A549 (cell line): ENCODE results near the gene MYH14. TPM values are rescaled to one million over a fixed set of nuclear protein-coding genes. Genes with fewer than 3 reads are reported as not detected.

Experiments
- ATAC-seq, 2 experiments: fragments of 200-7000 bp in 1 of 2; fragments of >200 bp in 1 of 2; cut with Nextera tagmentation in 1 of 2; cut with Tn5 transposase in 1 of 2; 3 replicates each; pipeline versions ENCODE4 v1.8.0 to v1.9.1; 2018 to 2020; ENCODE audit warnings: mild to moderate bottlenecking in 1 of 2, moderate library complexity in 1 of 2
- CTCF ChIA-PET: fragments of 300-600 bp; sonication (Branson Sonifier 250); formaldehyde crosslinking; extraction: SDS; loops from one replicate; lab custom pipeline; 2021; ENCODE audit warnings: antibody characterized with exemption, inconsistent platforms; lab: Yijun Ruan, JAX
- POLR2A ChIA-PET: fragments of 350-600 bp; formaldehyde crosslinking; extraction: SDS; loops from one replicate; lab custom pipeline; 2021; ENCODE audit warnings: antibody characterized with exemption, inconsistent platforms; lab: Yijun Ruan, JAX
- DNase-seq, 2 experiments: peaks; one replicate each; pipeline versions ENCODE4 v3.0.0 to v3.0.0-alpha.2; 2011 to 2016; ENCODE audit warnings: low read depth in 1 of 2, low spot score in 1 of 2
- FAIRE-seq: peaks from 2 replicates; lab custom pipeline; 2011; peaks lifted over from hg19 to GRCh38; lab: Jason Lieb, UNC
- H3K27ac ChIP-seq, 2 experiments: fragments of >200 bp; sonication (Bioruptor Twin); formaldehyde crosslinking; 3 replicates each; pipeline ENCODE4 v1.5.1; 2016 to 2017
- H3K4me1 ChIP-seq: fragments of >200 bp; sonication (Bioruptor Twin); formaldehyde crosslinking; 3 replicates; pipeline ENCODE4 v1.6.1; 2016
- H3K4me2 ChIP-seq: fragments of >200 bp; sonication (Bioruptor Twin); formaldehyde crosslinking; 3 replicates; pipeline ENCODE4 v1.6.1; 2016
- H3K4me3 ChIP-seq: fragments of >200 bp; sonication (Bioruptor Twin); formaldehyde crosslinking; 3 replicates; pipeline ENCODE4 v1.5.1; 2016
- H3K9me3 ChIP-seq: fragments of >200 bp; sonication (Bioruptor Twin); formaldehyde crosslinking; 3 replicates; pipeline ENCODE4 v1.6.1; 2016
- ATOH8 ChIP-seq: fragments of 250-450 bp; sonication (Bioruptor Pico); IDR thresholded peaks from 2 replicates; pipeline ENCODE4 v1.5.0; 2020; ENCODE audit warnings: low read depth, mild to moderate bottlenecking, moderate library complexity
- BHLHE40 ChIP-seq: IDR thresholded peaks from 2 replicates; pipeline ENCODE4 v1.6.1; 2012; ENCODE audit warnings: low read depth, low read length, inconsistent platforms
- CHD2 ChIP-seq: fragments of 150-350 bp; IDR thresholded peaks from 2 replicates; pipeline ENCODE4 v1.6.1; 2014; ENCODE audit warnings: low read length; ENCODE audit not compliant: partially characterized antibody
- EHMT2 ChIP-seq: fragments of 200-600 bp; sonication (generic); IDR thresholded peaks from 2 replicates; pipeline ENCODE4 v1.6.1; 2016; ENCODE audit warnings: antibody characterized with exemption, low read depth, mild to moderate bottlenecking, moderate library complexity
- ELK1 ChIP-seq: fragments of 150-350 bp; IDR thresholded peaks from 2 replicates; pipeline ENCODE4 v1.6.1; 2014; ENCODE audit warnings: low read depth, mild to moderate bottlenecking, low read length
- HDAC2 ChIP-seq: fragments of 200-600 bp; sonication (generic); IDR thresholded peaks from 2 replicates; pipeline ENCODE4 v1.6.1; 2016
- HES2 ChIP-seq: fragments of >200 bp; sonication (Bioruptor Twin); formaldehyde crosslinking; IDR thresholded peaks from 2 replicates; pipeline ENCODE4 v1.6.1; 2016
- HEYL ChIP-seq: fragments of 250-450 bp; sonication (Bioruptor Pico); IDR thresholded peaks from 2 replicates; pipeline ENCODE4 v1.8.0; 2021; ENCODE audit warnings: mild to moderate bottlenecking, moderate library complexity
- HOXB5 ChIP-seq: fragments of 250-450 bp; sonication (Bioruptor Pico); IDR thresholded peaks from 2 replicates; pipeline ENCODE4 v1.5.0; 2020; ENCODE audit warnings: mild to moderate bottlenecking, moderate library complexity
- JUNB ChIP-seq: fragments of >200 bp; sonication (Bioruptor Twin); formaldehyde crosslinking; IDR thresholded peaks from 2 replicates; pipeline ENCODE4 v1.6.1; 2016
- NFE2L2 ChIP-seq: fragments of 150-350 bp; conservative IDR thresholded peaks from 2 replicates; pipeline ENCODE4 v1.6.1; 2014; ENCODE audit warnings: low read length
- PBX3 ChIP-seq: IDR thresholded peaks from 2 replicates; pipeline ENCODE4 v1.6.1; 2012
- POLR2A ChIP-seq: IDR thresholded peaks from 2 replicates; pipeline ENCODE4 v1.6.1; 2012; ENCODE audit warnings: mild to moderate bottlenecking, low read length
- RARB ChIP-seq: fragments of 250-450 bp; sonication (Bioruptor Pico); IDR thresholded peaks from 2 replicates; pipeline ENCODE4 v1.8.0; 2021; ENCODE audit warnings: mild to moderate bottlenecking, moderate library complexity
- REST ChIP-seq: fragments of 200-600 bp; sonication (generic); IDR thresholded peaks from 2 replicates; pipeline ENCODE4 v1.6.1; 2016; ENCODE audit warnings: antibody characterized with exemption, mild to moderate bottlenecking, moderate library complexity
- RFX5 ChIP-seq: fragments of 450-650 bp; IDR thresholded peaks from 2 replicates; pipeline ENCODE4 v1.7.1; 2014; ENCODE audit warnings: antibody characterized with exemption, mild to moderate bottlenecking, moderate library complexity
- SREBF2 ChIP-seq: fragments of 450-650 bp; IDR thresholded peaks from 2 replicates; pipeline ENCODE4 v1.6.1; 2014; ENCODE audit warnings: mild to moderate bottlenecking, moderate library complexity
- TP53 ChIP-seq: fragments of 250-450 bp; sonication (Bioruptor Pico); IDR thresholded peaks from 2 replicates; pipeline ENCODE4 v1.5.0; 2021; ENCODE audit warnings: mild to moderate bottlenecking, moderate library complexity
- ZSCAN20 ChIP-seq: fragments of 250-450 bp; sonication (Bioruptor Pico); IDR thresholded peaks from 2 replicates; pipeline ENCODE4 v1.8.0; 2022; ENCODE audit warnings: mild to moderate bottlenecking, moderate library complexity
- WGBS: methylation state at CpG from one replicate; pipeline ENCODE4 v1.1.6; 2017; ENCODE audit errors: missing lambda C conversion rate; 5-methylcytosine and 5-hydroxymethylcytosine counted together
- polyA plus RNA-seq, 4 experiments: library from polyadenylated mRNA; depleted of rRNA in 3 of 4; stranded (reverse); fragments of >200 nt; fragmentation: RNase III in 1 of 4; extraction: RNeasy Plus Mini Kit Qiagen cat#74134 plus additional on column Dnase treatment in 1 of 4; gene quantifications; 2 replicates in 3 of 4; 3 replicates in 1 of 4; pipeline ENCODE4 v1.2.3, GENCODE V29; 2011 to 2017

MYH14 gene
- polyA plus RNA-seq, 2 of the 4 experiments (the other 2 are of a cell fraction), result 4.0 to 7.0 TPM

- TF ChIP-seq HDAC2, result no peak
Measured at GRCh38 chr19:50317115-50317514, 113.7 kb downstream of the MYH14 start (continued).

GRCh38 chr19:50318438-50318837 is 115.0 kb downstream of the MYH14 start:
- DNase-seq (no peak), FAIRE-seq (no peak), ATAC-seq (no peak)
- H3K4me3 ChIP-seq, result no peak overlapping the region
- no peak overlapping the region for H3K4me2 ChIP-seq
- 69% methylated on average over 8 of the region's 8 CpGs for WGBS
- H3K4me1 ChIP-seq, result peaks cover 16% of the 10 kb centered on the region
- TF ChIP-seq EHMT2 (no peak), HOXB5 (CRISPR knock-in tag) (no peak), JUNB (no peak), ZSCAN20 (CRISPR knock-in tag) (no peak), RARB (CRISPR knock-in tag) (no peak), RFX5 (no peak), HES2 (no peak), HEYL (CRISPR knock-in tag) (no peak), ELK1 (no peak), BHLHE40 (no peak), POLR2A (no peak), PBX3 (no peak), CHD2 (no peak), REST (no peak), NFE2L2 (no peak)
- H3K27ac ChIP-seq, result no peak overlapping the region
- POLR2A ChIA-PET, result no interaction called here
- no peaks in the 10 kb centered on the region for H3K9me3 ChIP-seq
- CTCF ChIA-PET, result interaction anchor here (1.6 to 2.0 kb wide), 2 partner anchors 10 to 11 kb away, joined by 3 to 10 read pairs; partner anchors contain the start of gene KCNC3

- POLR2A ChIA-PET, result no interaction called here
- CTCF ChIA-PET, result interaction anchor here (0.7 to 2.0 kb wide), 4 partner anchors 9 to 57 kb away, joined by 3 to 10 read pairs (median 4); partner anchors contain the start of gene KCNC3
- FAIRE-seq, result no peak
Measured at GRCh38 chr19:50319156-50319555, 115.7 kb downstream of the MYH14 start.

More at GRCh38 chr19:50319156-50319555, 115.7 kb downstream of the MYH14 start:
- ATAC-seq, result no peak
- Histone ChIP-seq H3K27ac (no peak overlapping the region), H3K4me2 (no peak overlapping the region), H3K4me1 (peaks cover 12% of the 10 kb centered on the region), H3K9me3 (no peaks in the 10 kb centered on the region), H3K4me3 (no peak overlapping the region)
- TF ChIP-seq TP53 (CRISPR knock-in tag) (no peak), RARB (CRISPR knock-in tag) (no peak), REST (no peak), ATOH8 (CRISPR knock-in tag) (no peak), ELK1 (no peak), SREBF2 (no peak)
- WGBS, result 54% methylated on average over 11 of the region's 11 CpGs
- no peak for DNase-seq
